Neural cell (in vitro differentiated cells): ENCODE results near the gene PNPLA2. TPM values are rescaled to one million over a fixed set of nuclear protein-coding genes. Genes with fewer than 3 reads are reported as not detected.

Experiments
- H2AFZ ChIP-seq: fragments of 200-600, 300-800 bp; sonication (generic), shearing (Covaris generic); 2 replicates; pipeline ENCODE4 v1.6.0; 2014; ENCODE audit warnings: low read depth, mild to moderate bottlenecking, antibody characterized with exemption, low read length, moderate library complexity
- H3F3A ChIP-seq: fragments of 200-600 bp; shearing (Covaris generic); 2 replicates; pipeline ENCODE4 v1.6.1; 2016; ENCODE audit warnings: mild to moderate bottlenecking, moderate library complexity, mixed read lengths, antibody characterized with exemption, low read length; ENCODE audit not compliant: insufficient read depth, poor library complexity, severe bottlenecking
- H3K27ac ChIP-seq: fragments of 200-600, 300-800 bp; sonication (generic), shearing (Covaris generic); 2 replicates; pipeline ENCODE4 v1.5.1; 2014; ENCODE audit warnings: mild to moderate bottlenecking, low read length, moderate library complexity
- H3K27me3 ChIP-seq: fragments of 300-800, 200-600 bp; sonication (generic), shearing (Covaris generic); 2 replicates; pipeline ENCODE4 v1.6.0; 2014; ENCODE audit warnings: mild to moderate bottlenecking, low read depth, low read length, moderate library complexity; ENCODE audit not compliant: insufficient read depth
- H3K36me3 ChIP-seq: fragments of 300-800, 200-600 bp; sonication (generic), shearing (Covaris generic); 2 replicates; pipeline ENCODE4 v1.5.1; 2014; ENCODE audit warnings: mild to moderate bottlenecking, antibody characterized with exemption, low read length, moderate library complexity; ENCODE audit not compliant: insufficient read depth
- H3K4me2 ChIP-seq: fragments of 300-800, 200-600 bp; sonication (generic), shearing (Covaris generic); 2 replicates; pipeline ENCODE4 v1.6.0; 2014; ENCODE audit warnings: mild to moderate bottlenecking, low read length
- H3K4me3 ChIP-seq: fragments of 300-800, 200-600 bp; sonication (generic), shearing (Covaris generic); 2 replicates; pipeline ENCODE4 v1.5.1; 2014; ENCODE audit warnings: mild to moderate bottlenecking, low read length, moderate library complexity
- H3K79me2 ChIP-seq: fragments of 200-600 bp; shearing (Covaris generic); replicated peaks from 2 replicates; pipeline ENCODE4 v1.6.0; 2014; ENCODE audit warnings: mild to moderate bottlenecking, low read length, moderate library complexity; ENCODE audit not compliant: insufficient read depth
- H3K9ac ChIP-seq: fragments of 300-800, 200-600 bp; sonication (generic), shearing (Covaris generic); 2 replicates; pipeline ENCODE4 v1.6.1; 2016; ENCODE audit warnings: mild to moderate bottlenecking, low read length, mixed read lengths
- H3K9me2 ChIP-seq: fragments of 200-600 bp; shearing (Covaris generic); 2 replicates; pipeline ENCODE4 v1.6.1; 2016; ENCODE audit warnings: mild to moderate bottlenecking, low read length, mixed read lengths; ENCODE audit not compliant: insufficient read depth
- H3K9me3 ChIP-seq: fragments of 200-600, 300-800 bp; sonication (generic), shearing (Covaris generic); 2 replicates; pipeline ENCODE4 v1.6.1; 2016; ENCODE audit warnings: mild to moderate bottlenecking, mixed run types, low read length, moderate library complexity, mixed read lengths
- H4K20me1 ChIP-seq: fragments of 200-600 bp; shearing (Covaris generic); 2 replicates; pipeline ENCODE4 v1.6.1; 2016; ENCODE audit warnings: mild to moderate bottlenecking, mixed run types; ENCODE audit not compliant: insufficient read depth
- CTCF ChIP-seq: fragments of 450-650 bp; IDR thresholded peaks from 2 replicates; pipeline ENCODE4 v1.5.1; 2014; ENCODE audit warnings: antibody characterized with exemption, mild to moderate bottlenecking, moderate library complexity; ENCODE audit not compliant: poor library complexity, severe bottlenecking
- EP300 ChIP-seq: fragments of 450-650 bp; conservative IDR thresholded peaks from 2 replicates; pipeline ENCODE4 v1.6.1; 2014; ENCODE audit warnings: antibody characterized with exemption, mild to moderate bottlenecking, moderate library complexity; ENCODE audit not compliant: poor library complexity, severe bottlenecking
- EZH2 ChIP-seq: fragments of 200-600, 300-800 bp; shearing (Covaris generic), sonication (generic); IDR thresholded peaks from 2 replicates; pipeline ENCODE4 v1.6.1; 2014; ENCODE audit warnings: antibody characterized with exemption, low read length, borderline replicate concordance, mild to moderate bottlenecking; ENCODE audit not compliant: insufficient read depth, poor library complexity, severe bottlenecking
- MXI1 ChIP-seq: fragments of 450-650 bp; conservative IDR thresholded peaks from 2 replicates; pipeline ENCODE4 v1.6.1; 2014; ENCODE audit warnings: antibody characterized with exemption, mild to moderate bottlenecking; ENCODE audit not compliant: poor library complexity, severe bottlenecking
- POLR2AphosphoS5 ChIP-seq: IDR thresholded peaks from 2 replicates; pipeline ENCODE4 v1.6.1; 2012
- RAD21 ChIP-seq: fragments of 450-650 bp; conservative IDR thresholded peaks from 2 replicates; pipeline ENCODE4 v1.6.1; 2014; ENCODE audit warnings: antibody characterized with exemption, mild to moderate bottlenecking, moderate library complexity
- SMC3 ChIP-seq: fragments of 450-650 bp; conservative IDR thresholded peaks from 2 replicates; pipeline ENCODE4 v1.6.1; 2014; ENCODE audit warnings: antibody characterized with exemption, mild to moderate bottlenecking, moderate library complexity; ENCODE audit not compliant: poor library complexity
- TAF1 ChIP-seq: IDR thresholded peaks from 2 replicates; pipeline ENCODE4 v1.6.1; 2012; ENCODE audit warnings: low read depth
- polyA plus RNA-seq: library from polyadenylated mRNA; depleted of rRNA; stranded (reverse); fragments of >200 nt; gene quantifications from 2 replicates; pipeline ENCODE4 v1.2.3, GENCODE V29; 2014
- TF ChIP-seq, protein P1 (sequence below): IDR thresholded peaks from 2 replicates; pipeline ENCODE4 v1.6.1; 2012; ENCODE audit warnings: borderline replicate concordance

Gene PNPLA2
- polyA plus RNA-seq, 1 donor from 2014 or later, result 7.8 TPM

- Histone ChIP-seq H3K9me3 (no peaks in the 10 kb centered on the region), H4K20me1 (no peaks in the 10 kb centered on the region), H3K4me3 (no peak overlapping the region), H3K36me3 (no peaks in the 10 kb centered on the region), H3K9me2 (no peaks in the 10 kb centered on the region), H3K27ac (no peak overlapping the region), H3K79me2 (no peaks in the 10 kb centered on the region), H3F3A (no peaks in the 10 kb centered on the region), H2AFZ (no peak overlapping the region), H3K9ac (no peak overlapping the region), H3K4me2 (no peak overlapping the region), H3K27me3 (no peaks in the 10 kb centered on the region)
- TF ChIP-seq RAD21, result no peak
- TF ChIP-seq CTCF, result no peak
- no peak for TF ChIP-seq EP300
- no peak for TF ChIP-seq POLR2AphosphoS5
- TF ChIP-seq TAF1, result no peak
- no peak for TF ChIP-seq MXI1
- TF ChIP-seq, protein P1, sequence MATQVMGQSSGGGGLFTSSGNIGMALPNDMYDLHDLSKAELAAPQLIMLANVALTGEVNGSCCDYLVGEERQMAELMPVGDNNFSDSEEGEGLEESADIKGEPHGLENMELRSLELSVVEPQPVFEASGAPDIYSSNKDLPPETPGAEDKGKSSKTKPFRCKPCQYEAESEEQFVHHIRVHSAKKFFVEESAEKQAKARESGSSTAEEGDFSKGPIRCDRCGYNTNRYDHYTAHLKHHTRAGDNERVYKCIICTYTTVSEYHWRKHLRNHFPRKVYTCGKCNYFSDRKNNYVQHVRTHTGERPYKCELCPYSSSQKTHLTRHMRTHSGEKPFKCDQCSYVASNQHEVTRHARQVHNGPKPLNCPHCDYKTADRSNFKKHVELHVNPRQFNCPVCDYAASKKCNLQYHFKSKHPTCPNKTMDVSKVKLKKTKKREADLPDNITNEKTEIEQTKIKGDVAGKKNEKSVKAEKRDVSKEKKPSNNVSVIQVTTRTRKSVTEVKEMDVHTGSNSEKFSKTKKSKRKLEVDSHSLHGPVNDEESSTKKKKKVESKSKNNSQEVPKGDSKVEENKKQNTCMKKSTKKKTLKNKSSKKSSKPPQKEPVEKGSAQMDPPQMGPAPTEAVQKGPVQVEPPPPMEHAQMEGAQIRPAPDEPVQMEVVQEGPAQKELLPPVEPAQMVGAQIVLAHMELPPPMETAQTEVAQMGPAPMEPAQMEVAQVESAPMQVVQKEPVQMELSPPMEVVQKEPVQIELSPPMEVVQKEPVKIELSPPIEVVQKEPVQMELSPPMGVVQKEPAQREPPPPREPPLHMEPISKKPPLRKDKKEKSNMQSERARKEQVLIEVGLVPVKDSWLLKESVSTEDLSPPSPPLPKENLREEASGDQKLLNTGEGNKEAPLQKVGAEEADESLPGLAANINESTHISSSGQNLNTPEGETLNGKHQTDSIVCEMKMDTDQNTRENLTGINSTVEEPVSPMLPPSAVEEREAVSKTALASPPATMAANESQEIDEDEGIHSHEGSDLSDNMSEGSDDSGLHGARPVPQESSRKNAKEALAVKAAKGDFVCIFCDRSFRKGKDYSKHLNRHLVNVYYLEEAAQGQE, result no peak
- no peak for TF ChIP-seq SMC3
- no peak for TF ChIP-seq EZH2
These were observed 44.6 kb downstream of the PNPLA2 start for GRCh38 chr11:863023-863909.

GRCh38 chr11:863910-864827 is 45.5 kb downstream of the PNPLA2 start:
- TF ChIP-seq RAD21 (no peak), CTCF (no peak), MXI1 (no peak), EZH2 (no peak), TAF1 (no peak), EP300 (no peak), POLR2AphosphoS5 (no peak), SMC3 (no peak)
- TF ChIP-seq, protein P1, result no peak
- no peaks in the 10 kb centered on the region for H3K9me2 ChIP-seq
- no peak overlapping the region for H3K9ac ChIP-seq
- H3K9me3 ChIP-seq, result no peaks in the 10 kb centered on the region
- H3K36me3 ChIP-seq, result no peaks in the 10 kb centered on the region
- no peaks in the 10 kb centered on the region for H3K27me3 ChIP-seq
- H3K4me2 ChIP-seq, result no peak overlapping the region
- H3K4me3 ChIP-seq, result no peak overlapping the region
- no peaks in the 10 kb centered on the region for H3F3A ChIP-seq
- H2AFZ ChIP-seq, result no peak overlapping the region
- no peaks in the 10 kb centered on the region for H3K79me2 ChIP-seq
- H4K20me1 ChIP-seq, result no peaks in the 10 kb centered on the region
- H3K27ac ChIP-seq, result no peak overlapping the region
